Measurements from ENCODE around the gene CD47.

Gene CD47

GRCh38 chr3:108127301-108127988 lies 36.6 kb upstream of the CD47 start:
- no peak for TF ChIP-seq TAF1 (IDR thresholded peaks at IDR 0.05; ENCODE audit: borderline replicate concordance, low read depth, low read length)
- peak; percentile 59; the same call in 1 of the 2 replicates for TF ChIP-seq POLR2AphosphoS5 (IDR thresholded peaks at IDR 0.05; ENCODE audit: low read depth, low read length)
- no peak; the same call in 1 of the 2 replicates for TF ChIP-seq POLR2A (IDR thresholded peaks at IDR 0.05; ENCODE audit: low read depth, low read length)
- peak; percentile 78 for FAIRE-seq
- no peak for DNase-seq (ENCODE audit: insufficient read length)

- no peak for DNase-seq (ENCODE audit: insufficient read length)
- TF ChIP-seq POLR2AphosphoS5 (IDR thresholded peaks at IDR 0.05; ENCODE audit: low read depth, low read length) (no peak), TAF1 (IDR thresholded peaks at IDR 0.05; ENCODE audit: borderline replicate concordance, low read depth, low read length) (no peak), POLR2A (IDR thresholded peaks at IDR 0.05; ENCODE audit: low read depth, low read length) (no peak)
- no peak for FAIRE-seq
These were observed 35.5 kb upstream of the CD47 start for GRCh38 chr3:108126348-108126747.

DNA sequence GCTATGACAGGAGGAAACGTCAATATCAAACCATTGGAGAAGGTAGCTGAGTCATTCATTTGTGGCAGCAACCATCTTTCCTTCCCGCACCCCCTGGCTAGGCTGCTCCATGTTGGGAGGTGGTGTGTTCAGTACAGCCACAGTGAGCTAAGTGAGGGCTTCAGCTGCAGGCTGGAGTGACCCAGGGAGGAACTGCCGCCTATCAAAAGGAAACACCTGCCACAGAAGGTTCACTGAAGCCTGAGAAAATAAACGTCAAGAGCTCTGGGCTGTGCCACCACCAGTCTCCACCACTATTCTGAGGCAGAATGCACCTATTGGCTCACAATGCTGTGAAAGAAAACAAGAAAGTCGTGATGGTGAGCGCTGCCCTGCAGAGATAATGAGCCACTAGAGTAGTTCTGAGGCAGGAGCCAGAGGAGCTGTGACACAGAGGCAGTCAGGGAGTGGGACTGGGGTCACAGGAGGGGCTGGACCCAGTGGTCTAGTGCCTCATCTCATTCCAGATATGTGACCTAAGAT lies 34.8 kb upstream of the CD47 start:
- peak; percentile 95 for FAIRE-seq
- DNase-seq (ENCODE audit: insufficient read length), result no peak
- TF ChIP-seq POLR2AphosphoS5 (IDR thresholded peaks at IDR 0.05; ENCODE audit: low read depth, low read length) (peak; percentile 94), TAF1 (IDR thresholded peaks at IDR 0.05; ENCODE audit: borderline replicate concordance, low read depth, low read length) (peak; percentile 89; the same call in 1 of the 2 replicates), POLR2A (IDR thresholded peaks at IDR 0.05; ENCODE audit: low read depth, low read length) (peak; percentile 86)

GRCh38 chr3:108125153-108125543 lies 34.3 kb upstream of the CD47 start:
- no peak for DNase-seq (ENCODE audit: insufficient read length)
- FAIRE-seq, result no peak
- TF ChIP-seq POLR2A (IDR thresholded peaks at IDR 0.05; ENCODE audit: low read depth, low read length), result no peak; the same call in 1 of the 2 replicates
- TF ChIP-seq TAF1 (IDR thresholded peaks at IDR 0.05; ENCODE audit: borderline replicate concordance, low read depth, low read length), result no peak
- TF ChIP-seq POLR2AphosphoS5 (IDR thresholded peaks at IDR 0.05; ENCODE audit: low read depth, low read length), result no peak

DNA sequence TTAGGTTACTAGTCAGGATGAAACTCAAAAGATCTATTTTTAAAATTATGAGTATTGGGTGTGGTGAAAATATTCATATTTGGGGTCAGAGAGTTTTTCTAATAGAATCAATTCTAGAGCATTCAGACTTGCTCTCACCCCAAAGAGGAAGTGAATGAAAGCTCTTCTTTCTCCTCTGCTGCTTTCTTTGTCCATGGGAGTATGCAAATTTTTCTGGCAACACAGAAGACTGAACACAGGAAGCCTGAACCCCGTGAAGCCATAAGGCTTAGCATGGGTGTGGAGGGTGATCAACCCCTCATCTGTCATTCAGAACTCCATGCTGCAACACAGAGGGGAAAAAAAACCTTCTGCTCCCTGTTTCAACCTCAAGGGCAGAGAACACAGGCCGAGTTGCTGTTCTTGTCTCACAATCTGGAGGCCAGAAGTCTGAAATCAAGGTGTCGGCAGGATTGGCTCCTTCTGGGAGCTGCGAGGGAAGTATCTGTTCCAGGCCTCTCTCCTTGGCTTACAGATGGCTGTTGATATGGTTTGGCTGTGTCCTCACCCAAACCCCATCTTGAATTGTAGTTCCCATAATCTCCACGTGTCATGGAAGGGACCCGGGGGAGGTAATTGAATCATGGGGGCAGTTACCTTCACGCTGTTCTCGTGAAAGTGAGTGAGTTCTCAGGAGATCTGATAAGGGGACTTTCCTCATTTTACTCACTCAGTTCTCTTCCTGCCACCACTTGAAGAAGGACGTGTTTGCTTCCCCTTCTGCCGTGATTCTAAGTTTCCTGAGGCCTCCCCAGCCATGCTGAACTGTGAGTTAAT lies 33.7 kb upstream of the CD47 start:
- peak; percentile 80; the same call in 1 of the 2 replicates for TF ChIP-seq POLR2AphosphoS5 (IDR thresholded peaks at IDR 0.05; ENCODE audit: low read depth, low read length)
- peak; percentile 84 for TF ChIP-seq POLR2A (IDR thresholded peaks at IDR 0.05; ENCODE audit: low read depth, low read length)
- peak; percentile 96 for TF ChIP-seq TAF1 (IDR thresholded peaks at IDR 0.05; ENCODE audit: borderline replicate concordance, low read depth, low read length)
- FAIRE-seq, result no peak
- no peak for DNase-seq (ENCODE audit: insufficient read length)

DNA sequence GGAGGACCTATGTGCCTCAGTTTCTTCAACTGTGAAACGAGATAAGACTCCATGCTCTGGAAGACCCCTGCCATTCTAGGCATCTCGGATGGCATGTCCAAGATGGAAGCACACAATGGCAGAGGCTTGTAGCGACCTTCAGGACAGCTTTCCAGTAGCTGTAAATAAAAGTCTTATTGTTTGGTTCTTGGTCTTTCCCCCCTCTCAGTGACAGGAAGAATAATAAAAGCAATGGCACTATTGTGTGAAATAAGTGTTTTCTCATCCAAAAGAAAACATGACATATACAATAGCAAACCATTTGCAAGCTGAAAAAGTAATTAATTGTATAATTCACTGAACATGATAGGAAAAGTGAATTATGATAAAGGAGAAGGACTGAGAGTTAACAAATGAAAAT lies 32.5 kb upstream of the CD47 start:
- DNase-seq (ENCODE audit: insufficient read length) (no peak), FAIRE-seq (no peak)
- TF ChIP-seq POLR2AphosphoS5 (IDR thresholded peaks at IDR 0.05; ENCODE audit: low read depth, low read length) (no peak), TAF1 (IDR thresholded peaks at IDR 0.05; ENCODE audit: borderline replicate concordance, low read depth, low read length) (no peak), POLR2A (IDR thresholded peaks at IDR 0.05; ENCODE audit: low read depth, low read length) (no peak)

GRCh38 chr3:108122276-108122675 lies 31.4 kb upstream of the CD47 start:
- DNase-seq (ENCODE audit: insufficient read length) (no peak), FAIRE-seq (no peak)
- no peak for TF ChIP-seq POLR2A (IDR thresholded peaks at IDR 0.05; ENCODE audit: low read depth, low read length)
- no peak for TF ChIP-seq TAF1 (IDR thresholded peaks at IDR 0.05; ENCODE audit: borderline replicate concordance, low read depth, low read length)
- TF ChIP-seq POLR2AphosphoS5 (IDR thresholded peaks at IDR 0.05; ENCODE audit: low read depth, low read length), result no peak

DNA sequence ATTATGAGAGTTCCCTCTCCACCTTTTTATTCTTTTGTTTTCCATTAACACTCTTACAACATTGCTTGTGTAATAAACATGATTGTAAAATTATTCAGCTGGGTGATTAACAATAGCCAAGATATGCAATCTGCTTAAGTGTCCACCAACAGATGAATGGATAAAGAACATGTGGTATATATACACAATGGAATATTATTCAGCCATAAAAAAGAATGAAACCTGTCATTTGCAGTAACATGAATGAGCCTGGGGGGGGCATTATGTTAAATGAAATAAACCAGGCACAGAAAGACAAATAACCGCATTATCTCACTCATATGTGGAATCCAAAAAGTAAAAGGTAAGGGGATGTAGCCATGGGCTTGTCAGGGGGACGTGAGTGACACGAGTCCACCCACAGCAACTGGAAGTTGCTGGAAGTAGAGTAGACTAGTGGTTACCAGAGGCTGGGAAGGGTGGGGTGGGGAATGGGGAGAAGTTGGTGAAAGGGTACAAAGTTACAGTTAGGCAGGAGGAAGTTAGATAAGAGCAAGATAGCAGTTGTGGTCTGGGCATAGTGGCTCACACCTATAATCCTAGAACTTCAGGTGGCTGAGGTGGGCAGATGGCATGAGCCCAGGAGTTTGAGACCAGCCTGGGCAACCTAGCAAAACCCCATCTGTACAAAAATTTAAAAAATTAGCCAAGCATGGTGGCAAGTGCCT lies 28.7 kb upstream of the CD47 start:
- FAIRE-seq, result peak; percentile 21
- TF ChIP-seq POLR2A (IDR thresholded peaks at IDR 0.05; ENCODE audit: low read depth, low read length) (no peak), TAF1 (IDR thresholded peaks at IDR 0.05; ENCODE audit: borderline replicate concordance, low read depth, low read length) (no peak), POLR2AphosphoS5 (IDR thresholded peaks at IDR 0.05; ENCODE audit: low read depth, low read length) (no peak)
- DNase-seq (ENCODE audit: insufficient read length), result no peak

DNA sequence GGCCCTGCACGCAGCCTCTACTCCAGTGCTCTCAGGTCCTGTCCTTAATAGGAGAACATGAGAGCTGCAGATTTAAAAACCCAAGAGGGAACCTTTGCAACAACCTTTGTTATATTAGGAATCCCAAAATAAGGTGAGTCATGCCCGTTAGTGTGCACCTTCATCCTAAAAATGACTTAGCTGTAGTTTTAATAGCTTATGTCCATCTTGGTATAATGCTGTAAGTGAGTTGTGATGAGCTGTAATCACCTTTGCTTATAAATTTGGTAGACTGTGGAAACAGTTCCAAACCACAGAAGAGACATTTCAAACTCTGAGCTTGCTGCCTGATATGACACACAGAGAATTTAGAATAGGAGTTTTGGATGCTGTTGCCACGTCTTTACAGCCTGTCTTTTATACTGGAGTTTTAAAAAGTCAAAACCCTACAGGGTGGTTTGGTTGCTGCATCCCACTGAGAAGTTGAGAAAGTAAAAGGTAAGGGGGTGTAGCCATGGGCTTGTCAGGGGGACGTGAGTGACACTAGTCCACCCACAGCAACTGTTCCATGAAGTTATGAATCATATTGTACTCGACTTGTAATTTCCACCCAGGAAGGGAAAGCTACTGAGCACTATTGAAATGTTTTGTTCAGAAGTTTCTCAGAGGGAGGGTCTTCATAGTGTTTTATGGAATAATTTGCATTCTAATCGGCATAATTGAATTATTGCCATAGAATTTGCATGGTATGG lies 27.4 kb upstream of the CD47 start:
- FAIRE-seq, result peak; percentile 54

DNA sequence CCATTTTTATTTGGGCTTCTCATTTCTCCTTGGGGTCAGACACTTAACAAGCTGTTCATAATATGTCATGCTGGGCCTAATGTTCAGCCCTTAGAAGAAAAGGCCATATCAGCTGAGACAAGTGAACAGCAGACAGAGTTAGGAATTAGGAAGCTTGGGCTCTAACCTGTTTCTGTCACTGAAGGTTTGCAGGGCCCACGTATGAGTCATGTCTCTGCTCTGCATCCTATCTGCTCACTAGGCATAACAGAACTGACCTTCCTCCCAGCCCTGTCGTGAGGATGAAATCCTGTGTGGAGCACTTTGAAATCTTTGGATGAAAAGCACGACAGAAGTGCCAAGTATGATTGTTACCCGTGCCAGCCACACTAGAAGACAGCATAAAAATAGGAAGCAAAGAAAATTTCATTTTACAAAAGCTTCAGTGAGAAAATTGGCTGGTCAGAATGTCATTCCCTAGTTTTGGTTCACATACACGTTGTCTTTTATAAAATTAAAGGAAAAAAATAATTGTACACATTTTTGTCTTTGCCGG lies 26.5 kb upstream of the CD47 start:
- FAIRE-seq (peak; percentile 85), DNase-seq (ENCODE audit: insufficient read length) (no peak)
- TF ChIP-seq POLR2A (IDR thresholded peaks at IDR 0.05; ENCODE audit: low read depth, low read length), result no peak
- TF ChIP-seq TAF1 (IDR thresholded peaks at IDR 0.05; ENCODE audit: borderline replicate concordance, low read depth, low read length), result no peak
- TF ChIP-seq POLR2AphosphoS5 (IDR thresholded peaks at IDR 0.05; ENCODE audit: low read depth, low read length), result no peak

More for the DNA sequence above, 27.4 kb upstream of the CD47 start:
- DNase-seq (ENCODE audit: insufficient read length), result no peak
- TF ChIP-seq TAF1 (IDR thresholded peaks at IDR 0.05; ENCODE audit: borderline replicate concordance, low read depth, low read length), result no peak
- TF ChIP-seq POLR2AphosphoS5 (IDR thresholded peaks at IDR 0.05; ENCODE audit: low read depth, low read length), result no peak
- TF ChIP-seq POLR2A (IDR thresholded peaks at IDR 0.05; ENCODE audit: low read depth, low read length), result no peak

All from GM12892 (cell line).